Measurements from ENCODE around the gene NGB.

DNA sequence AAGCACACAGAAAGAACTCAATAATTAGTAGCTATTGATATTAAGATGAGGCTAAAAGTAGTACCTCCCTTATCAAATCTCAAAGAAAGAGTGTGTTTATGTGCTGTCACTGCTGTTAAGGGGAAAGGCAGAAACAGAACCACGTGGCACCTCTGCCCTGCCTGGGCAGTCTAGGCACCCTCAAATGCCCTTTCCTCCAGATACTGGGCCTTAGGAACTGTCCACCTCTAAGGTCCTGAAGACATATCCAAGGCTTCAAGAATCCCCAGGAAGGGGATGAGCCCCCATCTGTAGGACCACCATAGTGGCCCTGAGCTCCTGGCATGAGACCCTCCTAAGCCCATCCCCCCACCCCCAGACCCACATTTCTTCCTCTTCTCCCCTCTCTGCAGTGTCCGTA, 29.1 kb downstream of the NGB start:
- TF ChIP-seq, protein P1, sequence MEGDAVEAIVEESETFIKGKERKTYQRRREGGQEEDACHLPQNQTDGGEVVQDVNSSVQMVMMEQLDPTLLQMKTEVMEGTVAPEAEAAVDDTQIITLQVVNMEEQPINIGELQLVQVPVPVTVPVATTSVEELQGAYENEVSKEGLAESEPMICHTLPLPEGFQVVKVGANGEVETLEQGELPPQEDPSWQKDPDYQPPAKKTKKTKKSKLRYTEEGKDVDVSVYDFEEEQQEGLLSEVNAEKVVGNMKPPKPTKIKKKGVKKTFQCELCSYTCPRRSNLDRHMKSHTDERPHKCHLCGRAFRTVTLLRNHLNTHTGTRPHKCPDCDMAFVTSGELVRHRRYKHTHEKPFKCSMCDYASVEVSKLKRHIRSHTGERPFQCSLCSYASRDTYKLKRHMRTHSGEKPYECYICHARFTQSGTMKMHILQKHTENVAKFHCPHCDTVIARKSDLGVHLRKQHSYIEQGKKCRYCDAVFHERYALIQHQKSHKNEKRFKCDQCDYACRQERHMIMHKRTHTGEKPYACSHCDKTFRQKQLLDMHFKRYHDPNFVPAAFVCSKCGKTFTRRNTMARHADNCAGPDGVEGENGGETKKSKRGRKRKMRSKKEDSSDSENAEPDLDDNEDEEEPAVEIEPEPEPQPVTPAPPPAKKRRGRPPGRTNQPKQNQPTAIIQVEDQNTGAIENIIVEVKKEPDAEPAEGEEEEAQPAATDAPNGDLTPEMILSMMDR (IDR thresholded peaks at IDR 0.05; ENCODE audit: low read depth, low read length, poor library complexity, severe bottlenecking), result no peak
- TF ChIP-seq EZH2phosphoT487 (IDR thresholded peaks at IDR 0.05; ENCODE audit: borderline replicate concordance, low read length), result no peak
